Upper lobe of right lung (tissue), 1 donor: ENCODE measurements around the gene CMC1. TPM values are rescaled to one million over a fixed set of nuclear protein-coding genes. Genes with fewer than 3 reads are reported as not detected.

ENCODE experiments used
- ATAC-seq: fragments of 200-7000 bp; cut with Tn5 transposase; one replicate; pipeline ENCODE4 v1.9.1; 2020; ENCODE audit warnings: mild to moderate bottlenecking, moderate library complexity
- DNase-seq: peaks from one replicate; pipeline ENCODE4 v3.0.0-alpha.2; 2020
- H3K27ac ChIP-seq: fragments of 200-600 bp; one replicate; pipeline ENCODE4 v1.8.0; 2022
- H3K27me3 ChIP-seq: fragments of 200-600 bp; one replicate; pipeline ENCODE4 v1.8.0; 2022; ENCODE audit warnings: mild to moderate bottlenecking
- H3K36me3 ChIP-seq: fragments of 200-600 bp; one replicate; pipeline ENCODE4 v1.8.0; 2022
- H3K4me1 ChIP-seq: fragments of 200-600 bp; one replicate; pipeline ENCODE4 v1.8.0; 2022
- H3K4me3 ChIP-seq: fragments of 200-600 bp; one replicate; pipeline ENCODE4 v1.8.0; 2022; ENCODE audit warnings: mild to moderate bottlenecking
- H3K9me3 ChIP-seq: fragments of 200-600 bp; one replicate; pipeline ENCODE4 v1.8.0; 2022
- CTCF ChIP-seq: fragments of 200-600 bp; IDR thresholded peaks from one replicate; pipeline ENCODE4 v1.8.0; 2022; ENCODE audit warnings: antibody characterized with exemption
- intact Hi-C: fragments of 100-400 bp; cut with DNase I; formaldehyde crosslinking; loops from one replicate; pipeline ENCODE4 v1.11.0; 2022
- total RNA-seq: library from RNA; stranded (reverse); fragmentation: NEBNext Ultra II Directional; extraction: Animal tissue kit (Norgen Biotek cat#: 25700); gene quantifications from one replicate; pipeline ENCODE4 v1.2.1, GENCODE V29; 2021
- donor health status: DM: no; HTN: yes; CAD: no; lungs with severe emphysema.

Gene CMC1
- total RNA-seq, 1 donor from 2014 or later, result 17.8 TPM

- H3K27ac ChIP-seq, result no peak overlapping the region
- H3K4me3 ChIP-seq, result peak overlapping the region; percentile 1
Measured at GRCh38 chr3:28294667-28295413, 53.4 kb downstream of the CMC1 start.

GRCh38 chr3:28295898-28296490, 54.6 kb downstream of the CMC1 start:
- Histone ChIP-seq H3K27me3 (no peaks in the 10 kb centered on the region), H3K4me3 (peak overlapping the region; percentile 1), H3K4me1 (peaks cover 4% of the 10 kb centered on the region), H3K27ac (no peak overlapping the region), H3K36me3 (no peaks in the 10 kb centered on the region), H3K9me3 (no peaks in the 10 kb centered on the region)
- intact Hi-C loops, result no loop called here
- ATAC-seq (no peak), DNase-seq (no peak)
- no peak for TF ChIP-seq CTCF

More at GRCh38 chr3:28294667-28295413, 53.4 kb downstream of the CMC1 start:
- no peak for TF ChIP-seq CTCF
- ATAC-seq, result no peak
- DNase-seq, result no peak
- Histone ChIP-seq H3K27me3 (no peaks in the 10 kb centered on the region), H3K4me1 (peaks cover 4% of the 10 kb centered on the region), H3K36me3 (no peaks in the 10 kb centered on the region), H3K9me3 (no peaks in the 10 kb centered on the region)
- intact Hi-C loops, result no loop called here

- intact Hi-C loops, result no loop called here
- no peak for ATAC-seq
- Histone ChIP-seq H3K4me1 (peaks cover 4% of the 10 kb centered on the region), H3K36me3 (no peaks in the 10 kb centered on the region), H3K9me3 (no peaks in the 10 kb centered on the region), H3K4me3 (no peak overlapping the region), H3K27me3 (no peaks in the 10 kb centered on the region), H3K27ac (no peak overlapping the region)
- no peak for DNase-seq
- TF ChIP-seq CTCF, result no peak
Measured at GRCh38 chr3:28299705-28300104, 58.3 kb downstream of the CMC1 start.

- Histone ChIP-seq H3K27me3 (no peaks in the 10 kb centered on the region), H3K36me3 (no peaks in the 10 kb centered on the region), H3K4me3 (no peak overlapping the region), H3K4me1 (peaks cover 3% of the 10 kb centered on the region), H3K27ac (no peak overlapping the region), H3K9me3 (no peaks in the 10 kb centered on the region)
- TF ChIP-seq CTCF, result no peak
- intact Hi-C loops, result no loop called here
- ATAC-seq (no peak), DNase-seq (no peak)
Measured at GRCh38 chr3:28300345-28300962, 59.0 kb downstream of the CMC1 start.

GRCh38 chr3:28301688-28302087, 60.3 kb downstream of the CMC1 start:
- H3K4me3 ChIP-seq, result no peak overlapping the region
- TF ChIP-seq CTCF, result no peak
- intact Hi-C loops, result no loop called here
- H3K27me3 ChIP-seq, result no peaks in the 10 kb centered on the region
- DNase-seq (no peak), ATAC-seq (peak; percentile 67)
- no peak overlapping the region for H3K27ac ChIP-seq
- no peaks in the 10 kb centered on the region for H3K36me3 ChIP-seq
- no peaks in the 10 kb centered on the region for H3K4me1 ChIP-seq
- no peaks in the 10 kb centered on the region for H3K9me3 ChIP-seq
